GM21423 (cell line): ENCODE measurements around the gene EPN2.

Experiments
- ATAC-seq: cut with Tn5 transposase; IDR thresholded peaks from one replicate; pipeline ENCODE4 v1.9.1; 2021; ENCODE audit warnings: mild to moderate bottlenecking, moderate library complexity; ENCODE audit not compliant: unreplicated experiment

EPN2 gene

GRCh38 chr17:19378416-19379360 lies 141.5 kb downstream of the EPN2 start, which contains the start of gene MAPK7:
TSS of gene MAPK7 (plus strand) at chr17:19378498. CDS start at chr17:19378901, 403 bp downstream.
- no peak for ATAC-seq

- ATAC-seq, result no peak
These were observed 142.3 kb downstream of the EPN2 start for GRCh38 chr17:19379361-19380065.

GRCh38 chr17:19380481-19381301 lies 143.5 kb downstream of the EPN2 start:
- ATAC-seq, result no peak

- no peak for ATAC-seq
These were observed 144.2 kb downstream of the EPN2 start for GRCh38 chr17:19381361-19381740.

GRCh38 chr17:19381741-19382444 lies 144.7 kb downstream of the EPN2 start:
- ATAC-seq, result no peak

GRCh38 chr17:19382531-19383444 lies 145.6 kb downstream of the EPN2 start:
- ATAC-seq, result no peak

GRCh38 chr17:19383681-19384470 lies 146.7 kb downstream of the EPN2 start:
- no peak for ATAC-seq

GRCh38 chr17:19384723-19385391 lies 147.7 kb downstream of the EPN2 start:
- ATAC-seq, result no peak

- no peak for ATAC-seq
These were observed 148.4 kb downstream of the EPN2 start for GRCh38 chr17:19385521-19385983.
